Ishikawa (cell line): ENCODE data around the gene WBP1L.
"Not testable (repeated sequence)": the region's sequence is repeated elsewhere in the genome, so short reads cannot be mapped to it uniquely, and the experiment has no call there.

Experiments
- EP300 ChIP-seq: IDR thresholded peaks from 2 replicates; pipeline ENCODE4 v1.6.1; 2012; ENCODE audit warnings: borderline replicate concordance
- NFIC ChIP-seq: IDR thresholded peaks from 2 replicates; pipeline ENCODE4 v1.6.1; 2012
- RAD21 ChIP-seq: IDR thresholded peaks from 2 replicates; pipeline ENCODE4 v1.6.1; 2012; ENCODE audit warnings: low read depth
- USF1 ChIP-seq: IDR thresholded peaks from 2 replicates; pipeline ENCODE4 v1.6.1; 2012
- TF ChIP-seq, protein P1 (sequence below): IDR thresholded peaks from 2 replicates; pipeline ENCODE4 v1.6.1; 2012

DNA sequence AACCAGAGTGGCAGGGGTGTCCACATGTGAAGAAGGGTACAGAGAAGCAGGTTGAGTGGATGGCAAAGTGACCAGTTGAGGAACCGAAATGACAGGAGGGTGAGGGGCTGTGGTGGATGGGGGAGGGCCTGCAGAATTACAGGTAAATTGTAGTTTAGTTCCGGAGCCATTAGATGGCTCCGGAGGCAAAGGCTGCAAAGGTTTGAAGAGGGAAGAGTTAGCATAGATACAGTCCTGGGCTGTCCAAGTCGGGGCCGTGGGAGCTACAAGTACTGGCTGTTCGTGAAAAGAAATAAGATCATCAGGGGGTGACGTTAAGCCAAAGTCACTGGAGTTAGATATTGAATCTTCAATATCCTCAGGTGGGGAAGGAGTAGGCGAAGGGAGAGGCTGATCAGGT lies 99.4 kb downstream of the WBP1L start:
- TF ChIP-seq EP300, NFIC, USF1: not testable (repeated sequence)
- peak; percentile 27; the same call in 1 of the 2 replicates for TF ChIP-seq RAD21
- TF ChIP-seq, protein P1, sequence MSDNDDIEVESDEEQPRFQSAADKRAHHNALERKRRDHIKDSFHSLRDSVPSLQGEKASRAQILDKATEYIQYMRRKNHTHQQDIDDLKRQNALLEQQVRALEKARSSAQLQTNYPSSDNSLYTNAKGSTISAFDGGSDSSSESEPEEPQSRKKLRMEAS = not testable (repeated sequence)
